Uterus (tissue), 2 donors: ENCODE data around the gene BCAS3.

Source experiments
- POLR2A ChIP-seq, 2 donors: fragments of 450-650 bp; IDR thresholded peaks; one replicate each; pipeline ENCODE4 v1.6.1; 2016; ENCODE audit warnings: antibody characterized with exemption in 2 of 2, mild to moderate bottlenecking in 1 of 2, moderate library complexity in 1 of 2
- TF ChIP-seq, protein P1 (sequence below), 4 experiments: fragments of 200-600 bp in 2 of 4; fragments of 450-650 bp in 2 of 4; sonication (generic) in 2 of 4; IDR thresholded peaks; one replicate each; pipeline ENCODE4 v1.5.1; 2016 to 2019; ENCODE audit warnings: antibody characterized with exemption in 4 of 4, mild to moderate bottlenecking in 2 of 4, moderate library complexity in 1 of 4

DNA sequence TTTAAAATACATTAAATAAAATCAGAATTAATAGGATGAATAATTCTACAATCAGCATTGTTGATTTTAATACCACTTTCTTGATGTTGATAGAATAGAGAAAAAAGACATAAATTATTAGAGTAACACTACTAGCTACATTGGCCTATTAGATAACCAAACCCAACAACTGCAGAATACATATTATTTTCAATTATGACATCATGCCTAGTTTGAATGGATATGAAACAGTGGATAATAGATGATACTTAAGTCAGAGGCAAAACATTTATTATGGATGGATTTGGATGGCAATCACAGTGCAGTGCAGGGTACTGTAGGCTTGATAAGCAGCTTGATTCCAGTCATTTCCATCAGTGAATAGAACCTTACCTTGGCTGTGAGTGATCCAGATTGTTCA is 293.1 kb downstream of the BCAS3 start:
- TF ChIP-seq, protein P1, sequence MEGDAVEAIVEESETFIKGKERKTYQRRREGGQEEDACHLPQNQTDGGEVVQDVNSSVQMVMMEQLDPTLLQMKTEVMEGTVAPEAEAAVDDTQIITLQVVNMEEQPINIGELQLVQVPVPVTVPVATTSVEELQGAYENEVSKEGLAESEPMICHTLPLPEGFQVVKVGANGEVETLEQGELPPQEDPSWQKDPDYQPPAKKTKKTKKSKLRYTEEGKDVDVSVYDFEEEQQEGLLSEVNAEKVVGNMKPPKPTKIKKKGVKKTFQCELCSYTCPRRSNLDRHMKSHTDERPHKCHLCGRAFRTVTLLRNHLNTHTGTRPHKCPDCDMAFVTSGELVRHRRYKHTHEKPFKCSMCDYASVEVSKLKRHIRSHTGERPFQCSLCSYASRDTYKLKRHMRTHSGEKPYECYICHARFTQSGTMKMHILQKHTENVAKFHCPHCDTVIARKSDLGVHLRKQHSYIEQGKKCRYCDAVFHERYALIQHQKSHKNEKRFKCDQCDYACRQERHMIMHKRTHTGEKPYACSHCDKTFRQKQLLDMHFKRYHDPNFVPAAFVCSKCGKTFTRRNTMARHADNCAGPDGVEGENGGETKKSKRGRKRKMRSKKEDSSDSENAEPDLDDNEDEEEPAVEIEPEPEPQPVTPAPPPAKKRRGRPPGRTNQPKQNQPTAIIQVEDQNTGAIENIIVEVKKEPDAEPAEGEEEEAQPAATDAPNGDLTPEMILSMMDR (IDR thresholded peaks at IDR 0.05): no peak
- no peak for TF ChIP-seq POLR2A (IDR thresholded peaks at IDR 0.05)
